NCI-H1105 treated with DMSO at 0.1 percent for 48 hours (cell line): Measurements from ENCODE around the gene ALG5.

Source experiments
- DNase-seq: peaks from one replicate; lab custom pipeline; 2025; lab: John Stamatoyannopoulos, UW

Gene ALG5

GRCh38 chr13:36999054-36999714 lies at the start of gene ALG5:
Gene ALG5, minus strand, starts transcription at chr13:36999340. Its CDS starts 40 bp downstream, at chr13:36999300.
- peak; percentile 71 for DNase-seq

GRCh38 chr13:37047846-37048245 lies 48.7 kb upstream of the ALG5 start:
- DNase-seq: no peak

- no peak for DNase-seq
Measured at GRCh38 chr13:37047032-37047431, 47.9 kb upstream of the ALG5 start.

- DNase-seq: no peak
Measured at GRCh38 chr13:37046062-37046461, 46.9 kb upstream of the ALG5 start.

GRCh38 chr13:37040789-37041188 lies 41.6 kb upstream of the ALG5 start:
- no peak for DNase-seq

- DNase-seq: no peak
Measured at GRCh38 chr13:37039896-37040295, 40.8 kb upstream of the ALG5 start.

- no peak for DNase-seq
Measured at GRCh38 chr13:37037241-37037640, 38.1 kb upstream of the ALG5 start.

- DNase-seq: no peak
Measured at GRCh38 chr13:37029617-37030016, 30.5 kb upstream of the ALG5 start.

GRCh38 chr13:37027639-37028038 lies 28.5 kb upstream of the ALG5 start:
- DNase-seq: no peak

- no peak for DNase-seq
Measured at GRCh38 chr13:37026771-37027170, 27.6 kb upstream of the ALG5 start.

GRCh38 chr13:37023871-37024270 lies 24.7 kb upstream of the ALG5 start:
- DNase-seq: no peak

- no peak for DNase-seq
Measured at GRCh38 chr13:37014609-37015008, 15.5 kb upstream of the ALG5 start.

- no peak for DNase-seq
Measured at GRCh38 chr13:37011788-37012187, 12.6 kb upstream of the ALG5 start.

- DNase-seq: no peak
Measured at GRCh38 chr13:37011002-37011401, 11.9 kb upstream of the ALG5 start.

- DNase-seq: no peak
Measured at GRCh38 chr13:37010424-37010823, 11.3 kb upstream of the ALG5 start.

GRCh38 chr13:37009692-37010091 lies 10.6 kb upstream of the ALG5 start:
- no peak for DNase-seq

- DNase-seq: no peak
Measured at GRCh38 chr13:37001921-37002250, 2.7 kb upstream of the ALG5 start.

GRCh38 chr13:36998624-36999041 lies 507 bp downstream of the ALG5 start:
- DNase-seq: no peak

- no peak for DNase-seq
Measured at GRCh38 chr13:36997716-36998427, 1.3 kb downstream of the ALG5 start.

GRCh38 chr13:36992362-36992761 lies 6.8 kb downstream of the ALG5 start:
- DNase-seq: no peak

GRCh38 chr13:36986462-36987240 lies 12.5 kb downstream of the ALG5 start:
- no peak for DNase-seq

- peak; percentile 60 for DNase-seq
Measured at GRCh38 chr13:36981156-36981743, 17.9 kb downstream of the ALG5 start.
